ENCODE results near the gene BLID. TPM values are rescaled to one million over a fixed set of nuclear protein-coding genes. Genes with fewer than 3 reads are reported as not detected.
A peak's percentile ranks its signal among the peaks of the same experiment; 100 is the strongest.

BLID gene
- total and polyA plus RNA-seq, 4 donors: 0.25 to 4.5 TPM; not detected in 2

DNA sequence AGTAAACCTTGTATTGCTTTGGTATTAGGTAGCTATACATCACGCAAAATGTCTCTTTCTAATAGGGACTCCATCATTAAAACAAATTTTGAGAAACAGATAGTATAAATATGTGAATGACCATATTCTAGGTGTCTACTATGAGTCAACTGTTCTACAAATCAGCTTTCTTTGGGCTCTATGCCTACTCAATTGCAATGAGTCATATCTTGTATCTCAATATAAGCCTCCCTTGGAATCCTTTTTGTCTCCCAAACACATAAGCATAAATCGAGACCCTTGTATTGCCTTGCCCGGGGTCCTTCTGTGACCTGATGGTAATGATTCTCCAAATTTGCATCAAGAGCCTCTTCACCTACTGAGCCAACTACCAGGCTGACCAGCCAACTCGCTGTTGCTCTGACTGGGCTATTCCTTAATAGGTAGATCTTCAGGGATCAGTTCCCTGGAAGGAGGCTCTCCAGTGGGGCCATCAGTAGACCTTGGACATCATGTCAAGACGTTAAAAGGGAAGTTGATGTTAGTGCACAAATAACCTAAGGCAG is 22.2 kb downstream of the BLID start:
- DNase-seq (no peak), ATAC-seq (ENCODE audit: insufficient read depth, low FRiP score) (no peak)
- TF ChIP-seq CTCF (IDR thresholded peaks at IDR 0.05; ENCODE audit: control extremely low read depth, extremely low read depth): no peak
- Histone ChIP-seq H3K4me3 (no peak overlapping the region), H3K27me3 (ENCODE audit: control insufficient read depth in 3 of 3, insufficient read depth in 3 of 3, low read length in 2 of 3) (peaks cover 0 to 4% (median 0%) of the 10 kb centered on the region in 3 donors), H3K27ac (ENCODE audit: low read depth in 1 of 2, low read length in 1 of 2) (no peak overlapping the region), H3K36me3 (ENCODE audit: control insufficient read depth in 4 of 4, insufficient read depth in 4 of 4, low read length in 4 of 4) (peaks cover 0 to 9% (median 4%) of the 10 kb centered on the region in 4 donors), H3K9me3 (ENCODE audit: control insufficient read depth in 4 of 4, insufficient read depth in 3 of 4, low read length in 3 of 4) (no peaks in the 10 kb centered on the region), H3K9ac (ENCODE audit: insufficient read depth in 1 of 2, low read length in 2 of 2) (no peak overlapping the region), H3K4me1 (ENCODE audit: control insufficient read depth in 5 of 5, insufficient read depth in 5 of 5, low read length in 5 of 5) (peaks cover 0 to 10% (median 0%) of the 10 kb centered on the region in 5 donors)
- WGBS, 2 donors: 86% methylated on average over 5 of the region's 5 CpGs

DNA sequence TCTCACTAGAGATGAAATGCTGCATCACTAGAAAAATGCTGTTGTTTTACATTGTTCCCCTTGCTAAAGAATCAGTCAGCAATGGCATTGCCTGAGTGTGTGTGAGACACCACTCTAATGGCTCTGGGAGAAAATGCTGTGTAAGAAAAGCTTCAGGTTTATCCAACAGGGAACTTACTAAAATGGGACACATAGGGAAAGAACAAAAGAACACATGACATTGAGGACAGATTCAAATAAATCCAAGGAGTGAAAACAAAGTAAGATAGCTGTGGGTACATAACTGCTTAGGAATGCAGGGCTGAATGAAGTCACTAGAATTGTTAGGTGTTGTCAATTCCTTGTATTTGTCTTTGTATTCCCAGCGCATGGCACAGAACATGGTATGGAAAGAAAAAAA is 24.2 kb downstream of the BLID start:
- no peak for TF ChIP-seq CTCF (IDR thresholded peaks at IDR 0.05; ENCODE audit: control extremely low read depth, extremely low read depth)
- Histone ChIP-seq H3K27ac (ENCODE audit: low read depth in 1 of 2, low read length in 1 of 2) (no peak overlapping the region), H3K4me1 (ENCODE audit: control insufficient read depth in 5 of 5, insufficient read depth in 5 of 5, low read length in 5 of 5) (peaks cover 0 to 10% (median 0%) of the 10 kb centered on the region in 5 donors), H3K36me3 (ENCODE audit: control insufficient read depth in 4 of 4, insufficient read depth in 4 of 4, low read length in 4 of 4) (peaks cover 0 to 9% (median 4%) of the 10 kb centered on the region in 4 donors), H3K27me3 (ENCODE audit: control insufficient read depth in 3 of 3, insufficient read depth in 3 of 3, low read length in 2 of 3) (no peaks in the 10 kb centered on the region), H3K9me3 (ENCODE audit: control insufficient read depth in 4 of 4, insufficient read depth in 3 of 4, low read length in 3 of 4) (no peaks in the 10 kb centered on the region), H3K4me3 (no peak overlapping the region), H3K9ac (ENCODE audit: insufficient read depth in 1 of 2, low read length in 2 of 2) (no peak overlapping the region)
- WGBS, 2 donors: 96 to 97% methylated on average over 1 of the region's 1 CpG
- no peak for ATAC-seq (ENCODE audit: insufficient read depth, low FRiP score)
- DNase-seq: no peak

GRCh38 chr11:122089111-122089510 is 26.9 kb downstream of the BLID start:
- H3K9ac ChIP-seq (ENCODE audit: insufficient read depth in 1 of 2, low read length in 2 of 2): no peak overlapping the region
- no peak for TF ChIP-seq CTCF (IDR thresholded peaks at IDR 0.05; ENCODE audit: control extremely low read depth, extremely low read depth)
- H3K4me3 ChIP-seq: no peak overlapping the region
- DNase-seq (no peak), ATAC-seq (ENCODE audit: insufficient read depth, low FRiP score) (no peak)
- no peaks in the 10 kb centered on the region for H3K9me3 ChIP-seq (ENCODE audit: control insufficient read depth in 4 of 4, insufficient read depth in 3 of 4, low read length in 3 of 4)
- H3K36me3 ChIP-seq (ENCODE audit: control insufficient read depth in 4 of 4, insufficient read depth in 4 of 4, low read length in 4 of 4): peaks cover 0 to 9% (median 4%) of the 10 kb centered on the region in 4 donors
- no peak overlapping the region for H3K27ac ChIP-seq (ENCODE audit: low read depth in 1 of 2, low read length in 1 of 2)
- no peaks in the 10 kb centered on the region for H3K27me3 ChIP-seq (ENCODE audit: control insufficient read depth in 3 of 3, insufficient read depth in 3 of 3, low read length in 2 of 3)
- 48 to 77% methylated on average over 1 of the region's 1 CpG for WGBS, 2 donors
- peaks cover 0 to 10% (median 0%) of the 10 kb centered on the region in 5 donors for H3K4me1 ChIP-seq (ENCODE audit: control insufficient read depth in 5 of 5, insufficient read depth in 5 of 5, low read length in 5 of 5)

GRCh38 chr11:122085712-122086111 is 30.3 kb downstream of the BLID start:
- Histone ChIP-seq H3K36me3 (ENCODE audit: control insufficient read depth in 4 of 4, insufficient read depth in 4 of 4, low read length in 4 of 4) (peaks cover 0 to 4% (median 0%) of the 10 kb centered on the region in 4 donors), H3K4me3 (no peak overlapping the region), H3K4me1 (ENCODE audit: control insufficient read depth in 5 of 5, insufficient read depth in 5 of 5, low read length in 5 of 5) (peaks cover 0 to 4% (median 0%) of the 10 kb centered on the region in 5 donors), H3K27ac (ENCODE audit: low read depth in 1 of 2, low read length in 1 of 2) (peak overlapping the region in 1 of 2 donors; percentile 60), H3K27me3 (ENCODE audit: control insufficient read depth in 3 of 3, insufficient read depth in 3 of 3, low read length in 2 of 3) (no peaks in the 10 kb centered on the region), H3K9me3 (ENCODE audit: control insufficient read depth in 4 of 4, insufficient read depth in 3 of 4, low read length in 3 of 4) (no peaks in the 10 kb centered on the region), H3K9ac (ENCODE audit: insufficient read depth in 1 of 2, low read length in 2 of 2) (no peak overlapping the region)
- WGBS, 2 donors: 78 to 89% methylated on average over 3 of the region's 3 CpGs
- ATAC-seq (ENCODE audit: insufficient read depth, low FRiP score): no peak
- no peak for TF ChIP-seq CTCF (IDR thresholded peaks at IDR 0.05; ENCODE audit: control extremely low read depth, extremely low read depth)
- DNase-seq: no peak
